HS-27A (cell line): Measurements from ENCODE around the gene ROS1.
"Not testable (repeated sequence)": the region's sequence is repeated elsewhere in the genome, so short reads cannot be mapped to it uniquely, and the experiment has no call there.

Source experiments
- DNase-seq: peaks from one replicate; pipeline ENCODE4 v3.0.0-alpha.2; 2012; ENCODE audit warnings: low read depth, missing footprints

Gene ROS1

GRCh38 chr6:117266257-117267053, 159.3 kb downstream of the ROS1 start:
- DNase-seq: no peak

- peak; percentile 40 for DNase-seq
Observed at GRCh38 chr6:117265410-117266256, 160.1 kb downstream of the ROS1 start, which contains the start of gene VGLL2. Gene VGLL2 (plus strand): TSS chr6:117265558. CDS start chr6:117265764, 206 bp downstream.

DNA sequence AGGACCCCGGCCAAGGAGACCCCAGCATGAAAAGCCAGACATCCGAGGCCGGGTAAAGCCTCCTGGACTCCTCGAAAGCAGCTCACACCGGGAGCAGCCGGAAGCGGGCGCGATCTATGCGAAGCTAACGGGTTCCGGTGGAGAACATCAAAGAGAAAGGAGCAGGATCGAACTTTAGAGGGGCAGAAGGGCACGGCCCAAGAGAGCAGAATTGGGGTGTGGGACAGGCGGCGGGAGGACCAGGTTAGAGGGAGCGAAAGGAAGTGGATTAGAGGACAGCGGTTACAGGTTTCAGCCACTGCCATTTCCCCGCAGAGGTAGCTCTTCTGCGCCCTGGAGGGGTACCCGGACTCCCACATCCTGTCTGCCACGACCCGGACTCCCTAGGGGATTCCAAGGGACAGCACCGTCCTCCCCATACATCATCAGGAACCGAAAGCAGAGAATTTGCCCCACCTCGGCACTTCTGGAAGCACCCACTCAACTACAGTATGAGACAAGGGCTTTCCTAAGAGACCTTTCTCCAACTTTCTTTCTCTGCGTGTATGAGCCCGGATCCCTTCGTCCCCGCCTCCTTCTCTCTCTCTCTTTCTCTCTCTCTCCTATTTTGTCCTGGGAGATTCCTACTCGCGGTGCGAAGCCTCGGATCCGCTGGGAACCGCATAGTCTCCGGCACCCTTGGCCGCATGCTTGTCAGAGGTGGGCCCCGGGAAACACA, 160.9 kb downstream of the ROS1 start:
- no peak for DNase-seq

- no peak for DNase-seq
Observed at GRCh38 chr6:117264369-117264691, 161.4 kb downstream of the ROS1 start.

DNA sequence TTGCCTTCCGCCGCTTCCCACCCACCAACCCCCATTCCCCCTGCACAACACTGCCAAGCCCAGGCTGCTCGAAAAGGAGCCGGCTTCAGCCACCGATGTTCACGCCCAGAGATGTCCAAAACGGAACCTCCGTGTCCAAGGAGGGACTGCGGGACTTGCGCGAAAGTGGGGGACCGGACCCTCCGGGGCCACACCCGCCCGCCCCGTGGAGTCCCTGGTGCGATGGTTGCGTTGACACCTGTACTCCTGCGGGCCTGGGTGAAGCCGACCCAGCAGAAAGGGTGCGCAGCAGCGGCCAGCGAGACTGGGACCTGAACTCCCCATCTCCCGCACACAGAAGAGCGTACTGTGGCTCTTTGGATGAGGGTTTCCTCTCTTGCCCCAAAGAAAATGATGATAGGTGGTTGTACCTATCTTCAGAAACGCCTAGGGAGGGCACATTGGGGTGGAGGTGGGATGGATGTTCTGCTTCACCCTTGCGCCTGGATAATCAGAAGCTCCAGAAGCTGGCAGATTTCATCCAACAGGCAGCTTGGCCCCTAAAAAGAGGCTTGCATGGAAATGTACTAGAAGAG, 162.3 kb downstream of the ROS1 start:
- DNase-seq: no peak

GRCh38 chr6:117262799-117263198, 162.9 kb downstream of the ROS1 start:
- DNase-seq: no peak

DNA sequence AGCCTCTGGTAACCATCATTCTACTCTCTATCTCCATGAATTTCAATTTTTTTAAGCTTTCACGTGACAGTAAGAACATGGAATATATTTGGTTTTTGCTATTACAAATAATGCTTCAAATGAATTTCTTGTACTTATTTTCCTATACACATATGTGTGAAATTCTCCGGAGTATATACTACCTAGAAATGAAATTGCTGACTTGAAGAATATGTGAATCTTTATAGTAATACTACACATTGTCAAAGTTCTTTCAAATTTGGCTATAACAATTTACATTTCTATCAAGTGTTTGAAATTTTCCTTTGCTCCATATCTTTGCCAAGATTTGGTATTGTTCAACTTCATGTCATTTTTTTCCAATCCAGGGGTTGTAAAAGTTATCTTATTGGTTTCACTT, 172.0 kb downstream of the ROS1 start:
- no peak for DNase-seq

GRCh38 chr6:117244979-117245378, 180.8 kb downstream of the ROS1 start:
- DNase-seq: not testable (repeated sequence)

GRCh38 chr6:117244571-117244970, 181.2 kb downstream of the ROS1 start:
- DNase-seq: not testable (repeated sequence)
